ENCODE results near the gene FOXP1.

- no peak for TF ChIP-seq CTCF (IDR thresholded peaks at IDR 0.05; ENCODE audit: low read depth, low read length, poor library complexity, severe bottlenecking)
- no peak for TF ChIP-seq EZH2phosphoT487 (IDR thresholded peaks at IDR 0.05; ENCODE audit: borderline replicate concordance, low read length)
These were observed 322.7 kb downstream of the FOXP1 start for GRCh38 chr3:71260782-71261181.
